ENCODE measurements around the gene OIP5.

- no peak for TF ChIP-seq YY1 (IDR thresholded peaks at IDR 0.05; ENCODE audit: borderline replicate concordance in 1 of 3, control insufficient read depth in 1 of 3, extremely low read depth in 1 of 3, insufficient read depth in 3 of 3, insufficient read length in 1 of 3, insufficient replicate concordance in 2 of 3, low read depth in 1 of 3, low read length in 2 of 3)
- TF ChIP-seq ZFX (CRISPR knock-in tag; IDR thresholded peaks at IDR 0.05): no peak
- no peak for TF ChIP-seq ZNF77 (CRISPR knock-in tag; IDR thresholded peaks at IDR 0.05)
- no peak for TF ChIP-seq SMC3 (conservative IDR thresholded peaks at IDR 0.05; ENCODE audit: insufficient read depth, low read depth, low read length)
- no peak for TF ChIP-seq POLR2AphosphoS5 (IDR thresholded peaks at IDR 0.05; ENCODE audit: control insufficient read depth, insufficient read depth, low read depth, low read length)
- no peak for TF ChIP-seq ELF4 (CRISPR knock-in tag; IDR thresholded peaks at IDR 0.05)
Observed at GRCh38 chr15:41269887-41270286, 62.5 kb downstream of the OIP5 start.

Measured in K562 (cell line).